ENCODE results near the gene SMIM33. TPM values are rescaled to one million over a fixed set of nuclear protein-coding genes. Genes with fewer than 3 reads are reported as not detected.

The SMIM33 gene
- total and polyA plus RNA-seq, 9 of the 15 experiments (the other 6 are each of a cell fraction or from before 2014, with no cell fraction given), result not detected

DNA sequence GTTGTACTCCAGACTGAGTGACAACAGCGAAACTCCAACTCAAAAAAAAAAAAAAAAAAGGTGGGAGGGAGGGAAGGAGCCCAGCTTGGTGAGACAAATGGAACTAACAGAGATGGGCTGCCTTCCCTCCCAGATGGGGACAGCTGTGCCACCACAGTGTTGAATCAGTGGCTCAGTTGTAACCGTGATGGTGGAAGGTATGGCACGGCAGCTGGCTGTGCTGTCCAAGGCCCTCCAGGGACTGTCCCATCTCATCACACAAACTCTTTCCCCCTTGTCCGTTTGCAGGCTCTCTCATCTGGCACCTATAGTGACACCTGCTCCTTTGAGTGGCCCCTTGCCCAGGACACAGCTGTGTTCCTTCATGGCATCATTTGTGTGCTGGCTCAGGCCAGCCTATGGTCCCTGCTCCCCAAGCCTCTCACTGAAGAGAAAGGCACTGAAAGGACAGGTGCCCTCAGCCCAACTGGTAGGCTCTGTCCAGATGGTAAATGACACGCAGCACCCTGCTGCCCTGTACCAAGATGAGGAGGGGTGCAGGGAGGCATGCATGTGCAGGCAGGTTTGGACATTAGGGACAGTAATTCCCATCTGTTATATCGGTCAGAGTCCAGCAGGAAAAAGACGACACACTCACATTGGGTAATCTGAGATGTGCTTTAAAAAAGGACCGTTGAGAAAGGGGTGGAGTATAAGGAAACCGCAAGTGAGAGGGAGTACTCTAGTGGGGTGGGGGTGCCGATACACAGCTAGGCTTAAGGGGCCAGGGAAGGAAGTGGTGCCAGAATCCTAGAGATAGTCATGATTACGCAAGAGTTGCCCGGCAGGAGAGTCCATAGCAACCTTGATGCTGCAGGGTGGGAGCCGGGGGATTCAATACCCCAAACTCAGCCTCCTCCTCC lies 4.3 kb downstream of the SMIM33 start (continued):
- TF ChIP-seq, protein P1, sequence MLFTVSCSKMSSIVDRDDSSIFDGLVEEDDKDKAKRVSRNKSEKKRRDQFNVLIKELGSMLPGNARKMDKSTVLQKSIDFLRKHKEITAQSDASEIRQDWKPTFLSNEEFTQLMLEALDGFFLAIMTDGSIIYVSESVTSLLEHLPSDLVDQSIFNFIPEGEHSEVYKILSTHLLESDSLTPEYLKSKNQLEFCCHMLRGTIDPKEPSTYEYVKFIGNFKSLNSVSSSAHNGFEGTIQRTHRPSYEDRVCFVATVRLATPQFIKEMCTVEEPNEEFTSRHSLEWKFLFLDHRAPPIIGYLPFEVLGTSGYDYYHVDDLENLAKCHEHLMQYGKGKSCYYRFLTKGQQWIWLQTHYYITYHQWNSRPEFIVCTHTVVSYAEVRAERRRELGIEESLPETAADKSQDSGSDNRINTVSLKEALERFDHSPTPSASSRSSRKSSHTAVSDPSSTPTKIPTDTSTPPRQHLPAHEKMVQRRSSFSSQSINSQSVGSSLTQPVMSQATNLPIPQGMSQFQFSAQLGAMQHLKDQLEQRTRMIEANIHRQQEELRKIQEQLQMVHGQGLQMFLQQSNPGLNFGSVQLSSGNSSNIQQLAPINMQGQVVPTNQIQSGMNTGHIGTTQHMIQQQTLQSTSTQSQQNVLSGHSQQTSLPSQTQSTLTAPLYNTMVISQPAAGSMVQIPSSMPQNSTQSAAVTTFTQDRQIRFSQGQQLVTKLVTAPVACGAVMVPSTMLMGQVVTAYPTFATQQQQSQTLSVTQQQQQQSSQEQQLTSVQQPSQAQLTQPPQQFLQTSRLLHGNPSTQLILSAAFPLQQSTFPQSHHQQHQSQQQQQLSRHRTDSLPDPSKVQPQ (CRISPR knock-in tag; IDR thresholded peaks at IDR 0.05; ENCODE audit: borderline replicate concordance), result no peak
- 0 out of 2 replicates have a peak, but pooled peaks have one; percentile 33 for TF ChIP-seq JUN (IDR thresholded peaks at IDR 0.05; ENCODE audit: borderline replicate concordance, low read depth, low read length)
- TF ChIP-seq JUN (CRISPR knock-in tag; IDR thresholded peaks at IDR 0.05; ENCODE audit: borderline replicate concordance), result no peak
- no peak for TF ChIP-seq FOXJ3 (CRISPR knock-in tag; IDR thresholded peaks at IDR 0.05)
- TF ChIP-seq ZNF133 (CRISPR knock-in tag; IDR thresholded peaks at IDR 0.05), result no peak
- TF ChIP-seq ZBTB7A (IDR thresholded peaks at IDR 0.05; ENCODE audit: borderline replicate concordance, control insufficient read depth, low read depth, low read length), result peak; percentile 86
- TF ChIP-seq, protein P2, sequence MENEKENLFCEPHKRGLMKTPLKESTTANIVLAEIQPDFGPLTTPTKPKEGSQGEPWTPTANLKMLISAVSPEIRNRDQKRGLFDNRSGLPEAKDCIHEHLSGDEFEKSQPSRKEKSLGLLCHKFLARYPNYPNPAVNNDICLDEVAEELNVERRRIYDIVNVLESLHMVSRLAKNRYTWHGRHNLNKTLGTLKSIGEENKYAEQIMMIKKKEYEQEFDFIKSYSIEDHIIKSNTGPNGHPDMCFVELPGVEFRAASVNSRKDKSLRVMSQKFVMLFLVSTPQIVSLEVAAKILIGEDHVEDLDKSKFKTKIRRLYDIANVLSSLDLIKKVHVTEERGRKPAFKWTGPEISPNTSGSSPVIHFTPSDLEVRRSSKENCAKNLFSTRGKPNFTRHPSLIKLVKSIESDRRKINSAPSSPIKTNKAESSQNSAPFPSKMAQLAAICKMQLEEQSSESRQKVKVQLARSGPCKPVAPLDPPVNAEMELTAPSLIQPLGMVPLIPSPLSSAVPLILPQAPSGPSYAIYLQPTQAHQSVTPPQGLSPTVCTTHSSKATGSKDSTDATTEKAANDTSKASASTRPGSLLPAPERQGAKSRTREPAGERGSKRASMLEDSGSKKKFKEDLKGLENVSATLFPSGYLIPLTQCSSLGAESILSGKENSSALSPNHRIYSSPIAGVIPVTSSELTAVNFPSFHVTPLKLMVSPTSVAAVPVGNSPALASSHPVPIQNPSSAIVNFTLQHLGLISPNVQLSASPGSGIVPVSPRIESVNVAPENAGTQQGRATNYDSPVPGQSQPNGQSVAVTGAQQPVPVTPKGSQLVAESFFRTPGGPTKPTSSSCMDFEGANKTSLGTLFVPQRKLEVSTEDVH (IDR thresholded peaks at IDR 0.05; ENCODE audit: low read depth, partially characterized antibody), result peak; percentile 44
- no peak for TF ChIP-seq NFYB (IDR thresholded peaks at IDR 0.05; ENCODE audit: extremely low read depth, insufficient read length)
- TF ChIP-seq GABPB1 (CRISPR knock-in tag; IDR thresholded peaks at IDR 0.05), result 0 out of 2 replicates have a peak, but pooled peaks have one; percentile 15
- TF ChIP-seq, protein P3, sequence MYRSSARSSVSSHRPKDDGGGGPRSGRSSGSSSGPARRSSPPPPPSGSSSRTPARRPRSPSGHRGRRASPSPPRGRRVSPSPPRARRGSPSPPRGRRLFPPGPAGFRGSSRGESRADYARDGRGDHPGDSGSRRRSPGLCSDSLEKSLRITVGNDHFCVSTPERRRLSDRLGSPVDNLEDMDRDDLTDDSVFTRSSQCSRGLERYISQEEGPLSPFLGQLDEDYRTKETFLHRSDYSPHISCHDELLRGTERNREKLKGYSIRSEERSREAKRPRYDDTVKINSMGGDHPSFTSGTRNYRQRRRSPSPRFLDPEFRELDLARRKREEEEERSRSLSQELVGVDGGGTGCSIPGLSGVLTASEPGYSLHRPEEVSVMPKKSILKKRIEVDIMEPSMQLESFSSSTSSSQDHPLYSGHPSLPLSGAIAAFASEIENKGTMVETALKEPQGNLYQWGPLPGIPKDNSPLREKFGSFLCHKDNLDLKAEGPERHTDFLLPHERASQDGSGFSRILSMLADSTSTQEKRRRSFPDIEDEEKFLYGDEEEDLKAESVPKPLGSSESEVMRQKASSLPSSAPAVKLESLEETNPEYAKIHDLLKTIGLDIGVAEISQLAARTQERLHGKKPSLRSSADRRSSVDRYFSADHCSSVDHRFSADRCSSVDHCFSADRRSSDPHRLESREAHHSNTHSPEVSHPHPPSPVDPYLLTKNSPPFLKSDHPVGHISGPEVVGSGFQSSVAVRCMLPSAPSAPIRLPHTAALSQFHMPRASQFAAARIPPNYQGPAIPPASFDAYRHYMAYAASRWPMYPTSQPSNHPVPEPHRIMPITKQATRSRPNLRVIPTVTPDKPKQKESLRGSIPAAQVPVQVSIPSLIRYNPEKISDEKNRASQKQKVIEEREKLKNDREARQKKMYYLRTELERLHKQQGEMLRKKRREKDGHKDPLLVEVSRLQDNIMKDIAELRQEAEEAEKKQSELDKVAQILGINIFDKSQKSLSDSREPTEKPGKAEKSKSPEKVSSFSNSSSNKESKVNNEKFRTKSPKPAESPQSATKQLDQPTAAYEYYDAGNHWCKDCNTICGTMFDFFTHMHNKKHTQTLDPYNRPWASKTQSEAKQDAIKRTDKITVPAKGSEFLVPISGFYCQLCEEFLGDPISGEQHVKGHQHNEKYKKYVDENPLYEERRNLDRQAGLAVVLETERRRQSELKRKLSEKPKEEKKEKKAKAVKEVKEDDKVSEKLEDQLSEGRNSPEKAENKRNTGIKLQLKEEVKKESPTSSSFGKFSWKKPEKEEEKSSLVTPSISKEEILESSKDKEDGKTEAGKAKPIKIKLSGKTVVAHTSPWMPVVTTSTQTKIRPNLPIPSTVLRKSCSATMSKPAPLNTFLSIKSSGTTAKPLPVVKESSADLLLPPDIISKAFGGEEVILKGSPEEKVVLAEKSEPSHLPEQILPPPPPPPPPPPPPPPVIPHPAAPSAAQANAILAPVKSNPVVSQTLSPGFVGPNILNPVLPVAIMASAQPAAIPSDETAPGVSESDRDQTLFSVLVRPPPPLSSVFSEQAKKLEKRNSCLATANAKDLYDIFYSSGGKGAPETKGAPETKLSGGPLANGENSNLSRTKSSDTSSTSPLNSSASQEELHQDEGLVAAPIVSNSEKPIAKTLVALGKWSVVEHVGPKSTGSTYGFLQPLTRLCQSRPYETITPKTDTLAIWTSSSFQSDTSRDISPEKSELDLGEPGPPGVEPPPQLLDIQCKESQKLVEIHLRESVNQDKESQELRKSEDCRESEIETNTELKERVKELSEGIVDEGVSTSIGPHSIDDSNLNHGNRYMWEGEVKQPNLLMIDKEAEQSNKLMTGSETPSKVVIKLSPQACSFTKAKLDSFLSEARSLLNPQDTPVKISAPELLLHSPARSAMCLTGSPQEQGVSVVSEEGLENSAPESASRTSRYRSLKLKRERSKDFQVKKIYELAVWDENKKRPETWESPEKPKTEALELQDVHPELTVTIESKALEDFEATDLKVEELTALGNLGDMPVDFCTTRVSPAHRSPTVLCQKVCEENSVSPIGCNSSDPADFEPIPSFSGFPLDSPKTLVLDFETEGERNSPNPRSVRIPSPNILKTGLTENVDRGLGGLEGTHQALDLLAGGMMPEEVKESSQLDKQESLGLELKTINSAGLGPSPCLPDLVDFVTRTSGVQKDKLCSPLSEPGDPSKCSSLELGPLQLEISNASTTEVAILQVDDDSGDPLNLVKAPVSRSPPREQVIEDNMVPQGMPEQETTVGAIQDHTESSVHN (IDR thresholded peaks at IDR 0.05; ENCODE audit: borderline replicate concordance in 1 of 2, low read depth in 1 of 2), result peak in 1 of 2 experiments; percentile 67; a peak in 1 of 4 replicates

Measured in K562 (cell line).